AG04449 (cell line): ENCODE results near the gene SEM1.
"Not testable (repeated sequence)": the region's sequence is repeated elsewhere in the genome, so short reads cannot be mapped to it uniquely, and the experiment has no call there.

Source experiments
- CTCF ChIA-PET: fragments of 350-600 bp; formaldehyde crosslinking; extraction: SDS; loops from one replicate; lab custom pipeline; 2021; ENCODE audit warnings: antibody characterized with exemption; lab: Yijun Ruan, JAX
- POLR2A ChIA-PET: fragments of 400-600, 350-600 bp; formaldehyde crosslinking; extraction: SDS; loops from one replicate; lab custom pipeline; 2020; ENCODE audit warnings: antibody characterized with exemption, inconsistent platforms; lab: Yijun Ruan, JAX
- DNase-seq: peaks from one replicate; pipeline ENCODE4 v3.0.0-alpha.2; 2010; ENCODE audit warnings: low read depth, low spot score
- H3K4me3 ChIP-seq: 2 replicates; pipeline ENCODE4 v1.5.1; 2011; ENCODE audit warnings: low read depth, mild to moderate bottlenecking, control low read depth, low read length
- TF ChIP-seq, protein P1 (sequence below): IDR thresholded peaks from one replicate; pipeline ENCODE4 v1.5.1; 2011; ENCODE audit warnings: mild to moderate bottlenecking, moderate library complexity, low read length, control low read depth, inconsistent platforms; ENCODE audit not compliant: insufficient read depth; ENCODE audit errors: missing control alignments

Gene SEM1

DNA sequence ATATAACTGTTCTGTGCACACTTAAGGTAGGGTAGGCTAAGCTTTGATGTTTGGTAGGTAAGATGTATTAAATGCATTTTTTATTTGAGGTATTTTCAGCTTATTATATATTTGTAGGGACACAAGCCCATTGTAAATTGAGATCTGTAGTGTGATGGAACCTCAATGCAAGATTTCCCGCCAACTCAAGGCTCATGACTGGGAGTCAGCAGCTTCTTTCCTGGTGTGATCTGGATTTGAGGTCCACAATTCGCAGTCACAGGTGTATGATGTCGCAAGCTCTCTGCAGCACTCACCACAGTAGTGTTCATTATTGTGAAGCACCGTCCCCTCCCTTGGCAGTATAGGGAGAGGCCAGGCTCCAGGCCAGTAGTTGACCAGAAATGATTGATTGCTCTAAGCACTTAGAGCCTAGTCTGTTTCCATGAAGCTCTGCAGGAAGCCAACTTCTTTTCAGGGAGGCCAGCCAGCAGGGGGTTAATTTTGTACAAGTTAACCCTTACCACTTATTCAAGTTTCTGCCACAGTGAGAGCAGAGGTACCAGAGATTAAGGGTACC, 54.9 kb downstream of the SEM1 start:
- CTCF ChIA-PET, result no interaction called here
- POLR2A ChIA-PET, result no interaction called here
- TF ChIP-seq, protein P1, sequence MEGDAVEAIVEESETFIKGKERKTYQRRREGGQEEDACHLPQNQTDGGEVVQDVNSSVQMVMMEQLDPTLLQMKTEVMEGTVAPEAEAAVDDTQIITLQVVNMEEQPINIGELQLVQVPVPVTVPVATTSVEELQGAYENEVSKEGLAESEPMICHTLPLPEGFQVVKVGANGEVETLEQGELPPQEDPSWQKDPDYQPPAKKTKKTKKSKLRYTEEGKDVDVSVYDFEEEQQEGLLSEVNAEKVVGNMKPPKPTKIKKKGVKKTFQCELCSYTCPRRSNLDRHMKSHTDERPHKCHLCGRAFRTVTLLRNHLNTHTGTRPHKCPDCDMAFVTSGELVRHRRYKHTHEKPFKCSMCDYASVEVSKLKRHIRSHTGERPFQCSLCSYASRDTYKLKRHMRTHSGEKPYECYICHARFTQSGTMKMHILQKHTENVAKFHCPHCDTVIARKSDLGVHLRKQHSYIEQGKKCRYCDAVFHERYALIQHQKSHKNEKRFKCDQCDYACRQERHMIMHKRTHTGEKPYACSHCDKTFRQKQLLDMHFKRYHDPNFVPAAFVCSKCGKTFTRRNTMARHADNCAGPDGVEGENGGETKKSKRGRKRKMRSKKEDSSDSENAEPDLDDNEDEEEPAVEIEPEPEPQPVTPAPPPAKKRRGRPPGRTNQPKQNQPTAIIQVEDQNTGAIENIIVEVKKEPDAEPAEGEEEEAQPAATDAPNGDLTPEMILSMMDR, result no peak
- H3K4me3 ChIP-seq, result no peak overlapping the region
- no peak for DNase-seq

DNA sequence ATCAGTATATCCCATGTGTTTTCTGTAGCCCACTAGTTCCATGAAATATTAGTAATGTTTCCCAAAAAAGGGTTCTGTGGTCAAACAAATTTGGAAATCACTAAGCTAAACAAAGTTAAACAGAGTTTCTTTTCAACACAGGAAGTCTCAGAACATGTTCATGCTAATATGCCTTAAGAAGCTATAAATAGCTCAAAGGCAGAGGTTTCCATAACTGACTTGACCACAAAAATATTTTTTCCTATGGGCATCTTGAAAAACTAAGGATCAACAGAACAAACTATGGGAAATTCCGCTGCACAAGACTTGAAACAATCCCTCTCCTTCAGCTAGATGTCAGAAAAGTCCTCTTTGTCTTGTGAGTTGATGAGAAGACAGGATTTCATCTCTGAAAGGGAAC, 59.7 kb downstream of the SEM1 start:
- ChIA-PET POLR2A (no interaction called here), CTCF (no interaction called here)
- DNase-seq, result no peak
- TF ChIP-seq, protein P1, result no peak
- no peak overlapping the region for H3K4me3 ChIP-seq

DNA sequence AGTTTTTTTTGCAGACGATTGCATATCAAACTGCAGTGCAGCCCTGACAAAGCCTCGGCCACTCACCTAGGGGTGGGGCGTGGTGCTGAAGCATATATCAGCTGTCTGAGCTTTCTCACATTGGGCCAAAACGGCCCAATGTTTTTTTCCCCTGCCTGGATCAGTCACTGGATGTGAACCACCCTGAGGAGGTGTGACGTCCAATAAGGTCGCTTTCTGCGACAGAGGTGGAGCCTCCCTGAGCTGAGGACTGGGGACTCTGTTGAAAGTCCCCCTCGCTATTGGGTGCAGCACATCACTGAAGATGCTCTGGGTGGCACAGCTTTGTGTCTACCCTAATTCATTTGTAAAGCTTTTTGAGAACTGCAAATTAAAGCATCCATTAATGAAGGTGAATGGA, 60.9 kb downstream of the SEM1 start:
- CTCF ChIA-PET, result no interaction called here
- POLR2A ChIA-PET, result no interaction called here
- H3K4me3 ChIP-seq, result no peak overlapping the region
- no peak for DNase-seq
- TF ChIP-seq, protein P1, result no peak

DNA sequence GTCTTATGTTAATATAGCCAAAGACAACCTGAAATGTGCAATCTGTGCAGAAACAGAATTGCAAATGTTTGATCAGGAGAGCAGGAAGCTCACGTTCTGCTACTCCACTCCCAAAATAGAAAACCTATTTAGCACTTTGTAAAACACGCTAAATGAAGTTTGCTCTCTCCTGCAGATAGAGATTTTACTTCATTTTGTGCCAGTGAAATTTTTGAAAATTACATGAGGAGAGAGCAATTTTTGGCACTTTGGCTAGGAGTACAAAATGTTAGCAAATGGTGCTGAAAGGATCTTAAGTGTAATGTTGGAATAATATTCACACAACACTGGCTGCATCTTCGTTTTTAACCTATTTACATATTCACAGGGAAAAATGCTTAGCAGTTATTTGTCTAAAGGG, 61.9 kb downstream of the SEM1 start:
- TF ChIP-seq, protein P1, result no peak
- H3K4me3 ChIP-seq, result no peak overlapping the region
- ChIA-PET CTCF (interaction anchor here (0.6 kb wide), 1 partner anchor 37 kb away, joined by 3 read pairs; no protein-coding TSS in a partner anchor), POLR2A (no interaction called here)
- no peak for DNase-seq

DNA sequence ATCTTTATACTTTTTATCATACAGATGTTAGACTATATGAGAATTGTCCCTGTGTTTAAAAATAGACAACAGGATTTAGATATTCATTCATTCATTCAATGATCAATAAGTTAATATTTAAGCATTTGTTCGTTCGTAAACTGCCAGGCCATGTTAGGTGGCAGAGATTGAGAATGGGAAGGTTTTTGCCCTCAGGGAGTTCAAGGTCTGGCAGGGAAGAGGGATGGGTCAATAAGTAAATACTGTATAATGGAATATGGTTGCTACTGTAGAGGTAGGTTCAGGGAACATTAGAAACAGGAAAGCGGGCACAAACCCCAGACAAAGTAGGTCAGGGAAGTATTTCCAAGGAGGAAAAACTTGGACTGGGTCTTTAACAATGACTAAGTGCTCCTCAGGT, 64.6 kb downstream of the SEM1 start:
- no peak for DNase-seq
- ChIA-PET CTCF (no interaction called here), POLR2A (no interaction called here)
- no peak overlapping the region for H3K4me3 ChIP-seq
- TF ChIP-seq, protein P1, result no peak

DNA sequence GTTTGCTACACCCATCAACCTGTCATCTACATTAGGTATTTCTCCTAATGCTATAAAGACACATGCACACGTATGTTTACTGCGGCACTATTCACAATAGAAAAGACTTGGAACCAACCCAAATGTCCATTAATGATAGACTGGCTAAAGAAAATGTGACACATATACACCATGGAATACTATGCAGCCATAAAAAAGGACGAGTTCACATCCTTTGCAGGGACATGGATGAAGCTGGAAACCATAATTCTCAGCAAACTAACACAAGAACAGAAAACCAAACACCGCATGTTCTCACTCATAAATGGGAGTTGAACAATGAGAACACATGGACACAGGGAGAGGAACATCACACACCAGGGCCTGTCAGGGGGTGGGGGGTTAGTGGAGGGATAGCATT, 66.2 kb downstream of the SEM1 start:
- DNase-seq, CTCF ChIA-PET, POLR2A ChIA-PET, H3K4me3 ChIP-seq: not testable (repeated sequence)

DNA sequence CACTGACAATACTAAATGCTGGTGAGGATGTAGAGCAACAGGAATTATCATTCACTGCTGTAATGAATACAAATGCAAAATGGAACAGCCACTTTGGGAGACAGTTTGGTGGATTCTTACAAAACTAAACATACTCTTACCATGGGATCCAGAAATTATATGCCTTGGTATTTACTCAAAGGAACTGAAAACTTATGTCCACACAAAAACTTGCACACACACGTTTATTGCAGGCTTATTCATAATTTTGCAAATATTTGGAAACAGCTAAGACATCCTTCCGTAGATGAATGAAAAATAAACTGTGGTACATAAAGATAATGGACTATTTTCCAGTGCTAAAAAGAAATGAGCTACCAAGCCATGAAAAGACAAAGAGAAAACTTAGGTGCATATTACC, 69.6 kb downstream of the SEM1 start:
- POLR2A ChIA-PET, result no interaction called here
- CTCF ChIA-PET, result no interaction called here
- no peak overlapping the region for H3K4me3 ChIP-seq
- no peak for DNase-seq
- TF ChIP-seq, protein P1, result no peak
